ENCODE data around the gene SMC3.
"Not testable (repeated sequence)": the region's sequence is repeated elsewhere in the genome, so short reads cannot be mapped to it uniquely, and the experiment has no call there.

The SMC3 gene

GRCh38 chr10:110625356-110625894 lies 57.9 kb downstream of the SMC3 start:
- DNase-seq, result no peak

- DNase-seq, result no peak
Observed at GRCh38 chr10:110625951-110626855, 58.7 kb downstream of the SMC3 start.

GRCh38 chr10:110628161-110628560 lies 60.7 kb downstream of the SMC3 start:
- no peak for DNase-seq

GRCh38 chr10:110629680-110630191 lies 62.2 kb downstream of the SMC3 start:
- DNase-seq, result no peak

- DNase-seq, result no peak
Observed at GRCh38 chr10:110631934-110632333, 64.4 kb downstream of the SMC3 start.

GRCh38 chr10:110632591-110633215 lies 65.2 kb downstream of the SMC3 start:
- no peak for DNase-seq

- DNase-seq, result peak; percentile 42
Observed at GRCh38 chr10:110634527-110635209, 67.2 kb downstream of the SMC3 start.

- no peak for DNase-seq
Observed at GRCh38 chr10:110636572-110636931, 69.1 kb downstream of the SMC3 start.

GRCh38 chr10:110636932-110637557 lies 69.5 kb downstream of the SMC3 start:
- DNase-seq, result no peak

- no peak for DNase-seq
Observed at GRCh38 chr10:110637558-110638053, 70.1 kb downstream of the SMC3 start.

- no peak for DNase-seq
Observed at GRCh38 chr10:110638319-110638718, 70.8 kb downstream of the SMC3 start.

GRCh38 chr10:110639046-110639445 lies 71.6 kb downstream of the SMC3 start:
- not testable (repeated sequence) for DNase-seq

GRCh38 chr10:110639858-110640257 lies 72.4 kb downstream of the SMC3 start:
- DNase-seq, result not testable (repeated sequence)

GRCh38 chr10:110641256-110641655 lies 73.8 kb downstream of the SMC3 start:
- DNase-seq, result peak; percentile 47

- peak; percentile 32 for DNase-seq
Observed at GRCh38 chr10:110642204-110643034, 74.9 kb downstream of the SMC3 start.

GRCh38 chr10:110643035-110643652 lies 75.6 kb downstream of the SMC3 start:
- peak; percentile 78 for DNase-seq

- DNase-seq, result peak; percentile 87
Observed at GRCh38 chr10:110643653-110644597, 76.4 kb downstream of the SMC3 start, which contains the start of gene RBM20. Gene RBM20 (plus strand): TSS chr10:110644336. CDS start chr10:110644455, 119 bp downstream.

GRCh38 chr10:110644598-110645462 lies 77.3 kb downstream of the SMC3 start:
- peak; percentile 60 for DNase-seq

All from right kidney (tissue), 1 donor.